Umbilical cord (tissue), 2 donors: ENCODE results near the gene C17orf75. TPM values are rescaled to one million over a fixed set of nuclear protein-coding genes. Genes with fewer than 3 reads are reported as not detected.

Source experiments
- DNase-seq: peaks from one replicate; pipeline ENCODE4 v3.0.0-alpha.2; 2015; ENCODE audit warnings: low spot score
- total RNA-seq: library from RNA; depleted of rRNA; stranded (reverse); fragments of >200 nt; gene quantifications from one replicate; pipeline ENCODE4 v1.2.3, GENCODE V29; 2014; ENCODE audit warnings: low replicate concordance; ENCODE audit not compliant: insufficient read depth

Gene C17orf75
- total RNA-seq, 1 donor from 2014 or later: 10.4 TPM

GRCh38 chr17:32278815-32279214 lies 63.2 kb downstream of the C17orf75 start:
- no peak for DNase-seq

Other genes with a start within 250 kb of the C17orf75 start
- gene RHOT1, start 199.7 kb downstream of the C17orf75 start, total RNA-seq: 78.0 TPM
- not detected for gene RHBDL3, start 76.3 kb downstream of the C17orf75 start, total RNA-seq
- gene ZNF207, start 8.0 kb upstream of the C17orf75 start, total RNA-seq: 76.1 TPM
- 57.8 TPM for gene PSMD11, start 102.3 kb upstream of the C17orf75 start, total RNA-seq
- gene CDK5R1, start 144.8 kb upstream of the C17orf75 start, total RNA-seq: 0.72 TPM